GM12874 (cell line): Measurements from ENCODE around the gene SH3GLB2.

Experiments used
- TF ChIP-seq, protein P1 (sequence below): IDR thresholded peaks from 2 replicates; pipeline ENCODE4 v1.5.1; 2011; ENCODE audit warnings: low read depth, mild to moderate bottlenecking, control low read depth, low read length, moderate library complexity; ENCODE audit not compliant: insufficient read depth

Gene SH3GLB2

DNA sequence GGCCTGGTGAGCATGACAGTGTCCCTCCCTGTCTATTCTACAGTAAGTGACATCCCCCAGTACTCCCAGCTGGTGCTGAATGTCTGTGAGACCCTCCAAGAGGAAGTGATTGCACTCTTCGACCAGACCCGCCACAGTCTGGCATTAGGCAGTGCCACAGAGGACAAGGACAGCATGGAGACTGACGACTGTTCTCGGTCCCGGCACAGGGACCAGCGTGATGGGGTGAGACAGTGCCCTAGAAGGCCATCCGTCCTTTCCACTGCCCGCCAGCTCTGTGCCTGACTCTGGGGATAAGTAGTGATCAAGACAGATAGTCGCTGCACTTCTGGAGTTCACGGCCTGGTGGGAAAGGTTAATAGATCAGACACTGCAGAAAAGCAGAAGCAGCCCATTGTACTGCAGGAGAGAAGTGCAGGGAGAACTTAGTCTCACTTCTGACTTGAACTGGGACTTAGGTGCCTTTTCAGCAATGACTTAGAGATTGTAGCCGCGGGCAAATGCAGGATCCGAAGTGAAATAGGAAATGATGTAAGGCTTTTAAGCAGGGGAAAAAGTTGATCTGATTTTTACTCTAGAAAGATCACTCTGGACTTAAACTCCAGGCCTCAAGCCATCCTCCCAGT lies 28.4 kb downstream of the SH3GLB2 start:
- TF ChIP-seq, protein P1, sequence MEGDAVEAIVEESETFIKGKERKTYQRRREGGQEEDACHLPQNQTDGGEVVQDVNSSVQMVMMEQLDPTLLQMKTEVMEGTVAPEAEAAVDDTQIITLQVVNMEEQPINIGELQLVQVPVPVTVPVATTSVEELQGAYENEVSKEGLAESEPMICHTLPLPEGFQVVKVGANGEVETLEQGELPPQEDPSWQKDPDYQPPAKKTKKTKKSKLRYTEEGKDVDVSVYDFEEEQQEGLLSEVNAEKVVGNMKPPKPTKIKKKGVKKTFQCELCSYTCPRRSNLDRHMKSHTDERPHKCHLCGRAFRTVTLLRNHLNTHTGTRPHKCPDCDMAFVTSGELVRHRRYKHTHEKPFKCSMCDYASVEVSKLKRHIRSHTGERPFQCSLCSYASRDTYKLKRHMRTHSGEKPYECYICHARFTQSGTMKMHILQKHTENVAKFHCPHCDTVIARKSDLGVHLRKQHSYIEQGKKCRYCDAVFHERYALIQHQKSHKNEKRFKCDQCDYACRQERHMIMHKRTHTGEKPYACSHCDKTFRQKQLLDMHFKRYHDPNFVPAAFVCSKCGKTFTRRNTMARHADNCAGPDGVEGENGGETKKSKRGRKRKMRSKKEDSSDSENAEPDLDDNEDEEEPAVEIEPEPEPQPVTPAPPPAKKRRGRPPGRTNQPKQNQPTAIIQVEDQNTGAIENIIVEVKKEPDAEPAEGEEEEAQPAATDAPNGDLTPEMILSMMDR = no peak

DNA sequence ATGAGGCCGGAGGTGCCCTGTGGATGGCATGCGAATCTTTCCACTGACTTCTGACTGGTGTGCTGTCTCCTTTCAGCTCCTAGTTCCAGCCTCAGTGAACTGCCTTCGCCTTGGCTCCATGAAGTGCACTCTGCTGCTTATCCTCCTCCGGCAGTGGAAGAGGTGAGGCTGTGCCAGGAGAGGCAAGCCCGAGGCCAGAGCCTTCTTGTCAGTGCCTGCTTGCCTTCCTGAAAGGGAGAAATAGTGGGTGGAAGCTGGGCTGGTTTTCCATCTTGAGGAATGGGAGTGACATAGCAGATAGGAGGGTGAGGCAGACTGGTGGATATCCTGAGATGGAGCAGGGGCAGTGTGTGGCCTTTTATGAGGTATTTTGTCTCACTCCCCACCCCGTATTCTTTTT lies 29.7 kb downstream of the SH3GLB2 start:
- TF ChIP-seq, protein P1 = no peak

DNA sequence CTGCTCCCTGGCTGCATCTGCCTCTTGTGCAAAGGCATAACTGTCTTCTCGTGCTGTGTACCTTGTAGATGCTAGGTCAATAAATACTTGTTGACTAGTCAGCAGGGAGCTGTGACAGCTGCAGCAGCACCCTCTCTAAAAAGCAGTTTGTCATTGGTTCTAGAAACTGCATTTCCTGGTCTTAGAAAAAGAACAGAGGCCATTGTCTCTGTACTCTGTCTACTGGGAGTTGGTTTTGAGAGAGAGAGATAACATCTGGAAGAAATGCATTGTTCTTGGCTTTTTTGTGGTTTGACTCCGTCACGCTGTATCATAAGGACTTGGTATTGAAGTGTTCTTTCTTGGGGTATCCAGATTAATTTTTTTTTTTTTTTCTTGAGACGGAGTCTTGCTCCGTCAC lies 32.3 kb downstream of the SH3GLB2 start:
- TF ChIP-seq, protein P1 = no peak

DNA sequence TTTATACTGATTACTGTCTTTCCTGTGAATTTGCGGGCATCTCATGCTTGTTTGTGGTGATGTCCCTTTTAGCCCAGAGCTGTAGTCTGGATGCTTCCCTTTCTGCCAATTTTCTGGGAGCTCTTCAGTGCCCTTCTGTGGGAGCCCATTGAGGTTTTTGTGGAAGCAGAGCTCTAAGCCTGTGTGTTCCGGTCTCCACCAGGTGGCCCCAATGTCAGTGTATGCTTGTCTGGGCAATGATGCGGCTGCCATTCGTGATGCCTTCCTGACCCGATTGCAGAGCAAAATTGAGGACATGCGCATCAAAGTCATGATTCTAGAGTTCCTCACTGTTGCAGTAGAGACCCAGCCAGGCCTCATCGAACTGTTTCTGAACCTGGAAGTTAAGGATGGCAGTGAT lies 35.1 kb downstream of the SH3GLB2 start:
- TF ChIP-seq, protein P1 = 0 out of 2 replicates have a peak, but pooled peaks have one; percentile 22

DNA sequence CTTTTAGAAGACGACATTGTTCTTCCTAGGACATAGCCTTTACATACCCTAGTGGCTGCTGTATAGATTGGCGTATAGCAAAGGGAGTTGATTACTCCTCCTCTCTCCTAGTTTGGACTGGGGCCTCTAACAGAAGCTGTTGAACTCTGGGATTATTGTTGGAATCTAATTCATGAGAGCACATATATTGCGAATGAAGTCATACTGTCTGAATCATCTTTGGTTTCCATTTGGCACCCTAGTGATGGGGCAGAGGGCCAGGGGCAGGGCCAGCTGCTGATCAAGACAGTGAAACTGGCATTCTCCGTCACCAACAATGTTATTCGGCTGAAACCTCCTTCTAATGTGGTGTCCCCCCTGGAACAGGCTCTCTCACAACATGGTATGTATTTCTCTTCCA lies 40.3 kb downstream of the SH3GLB2 start:
- TF ChIP-seq, protein P1 = no peak

DNA sequence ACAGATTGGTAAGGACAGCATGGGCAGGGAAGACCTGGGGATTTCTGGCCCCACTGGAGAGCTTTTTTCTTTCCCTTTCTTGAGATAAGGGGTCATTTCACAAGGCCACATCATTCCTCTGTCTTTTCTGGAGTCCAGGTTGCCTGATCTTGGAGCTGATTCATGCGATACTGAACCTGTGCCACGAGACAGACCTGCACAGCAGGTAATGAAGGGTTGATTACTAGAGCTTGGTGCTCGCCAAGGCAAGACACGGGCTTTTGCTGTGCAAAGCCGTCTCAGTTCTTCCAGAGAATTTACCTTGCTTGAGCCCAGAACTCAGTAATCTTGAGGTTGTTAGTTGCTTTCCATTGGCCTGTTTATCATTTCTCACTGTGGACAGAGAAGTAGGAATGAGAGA lies 41.5 kb downstream of the SH3GLB2 start:
- TF ChIP-seq, protein P1 = no peak

DNA sequence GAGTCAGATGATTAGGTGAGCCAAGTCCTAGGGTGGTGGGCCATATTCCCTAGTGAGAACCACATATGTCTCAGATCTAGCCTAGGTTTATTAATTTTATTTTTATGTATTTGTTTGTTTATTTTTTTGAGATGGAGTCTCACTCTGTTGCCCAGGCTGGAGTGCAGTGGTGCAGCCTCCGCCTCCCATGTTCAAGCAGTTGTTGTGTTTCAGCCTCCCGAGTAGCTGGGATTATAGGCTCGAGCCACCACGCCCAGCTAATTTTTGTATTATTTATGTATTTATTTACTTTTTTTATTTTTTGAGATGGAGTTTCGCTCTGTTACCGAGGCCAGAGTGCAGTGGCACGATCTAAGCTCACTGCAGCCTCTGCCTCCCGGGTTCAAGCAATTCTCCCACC lies 44.6 kb downstream of the SH3GLB2 start:
- TF ChIP-seq, protein P1 = no peak
